SK-N-SH (cell line): ENCODE data around the gene PTPN5. TPM values are rescaled to one million over a fixed set of nuclear protein-coding genes. Genes with fewer than 3 reads are reported as not detected.

Source experiments
- CTCF ChIA-PET: fragments of 300-600, 350-600 bp; formaldehyde crosslinking; extraction: SDS; loops from one replicate; lab custom pipeline; 2021; lab: Yijun Ruan, JAX
- POLR2A ChIA-PET: fragments of 350-600 bp; sonication (Branson Sonifier 250); formaldehyde crosslinking; extraction: SDS; loops from one replicate; lab custom pipeline; 2020; ENCODE audit warnings: antibody characterized with exemption, inconsistent platforms; lab: Yijun Ruan, JAX
- DNase-seq: peaks from one replicate; pipeline ENCODE4 v3.0.0; 2012
- H2AFZ ChIP-seq: fragments of 200-600 bp; sonication (generic); 2 replicates; pipeline ENCODE4 v1.8.1; 2016; ENCODE audit warnings: antibody characterized with exemption, mild to moderate bottlenecking, low read depth
- H3F3A ChIP-seq: fragments of 200-600 bp; sonication (generic); replicated peaks from 2 replicates; pipeline ENCODE3; 2016; ENCODE audit warnings: antibody characterized with exemption, mild to moderate bottlenecking; ENCODE audit not compliant: insufficient read depth
- H3K27ac ChIP-seq, 2 experiments: fragments of 200-500 bp in 1 of 2; fragments of 200-600 bp in 1 of 2; sonication (Bioruptor generic) in 1 of 2; sonication (generic), shearing (Covaris generic) in 1 of 2; 2 replicates each; pipeline versions ENCODE4 v1.5.1 to v1.6.1; 2014 to 2016; ENCODE audit warnings: low read depth in 2 of 2, inconsistent platforms in 1 of 2, low read length in 1 of 2, mild to moderate bottlenecking in 1 of 2, mixed read lengths in 1 of 2
- H3K27me3 ChIP-seq: fragments of 200-600 bp; sonication (generic), shearing (Covaris generic); 2 replicates; pipeline ENCODE4 v1.6.1; 2016; ENCODE audit warnings: mixed run types; ENCODE audit not compliant: insufficient read depth
- H3K36me3 ChIP-seq, 2 experiments: fragments of 200-500 bp in 1 of 2; fragments of 200-600 bp in 1 of 2; sonication (Bioruptor generic) in 1 of 2; sonication (generic) in 1 of 2; replicated peaks in 1 of 2; 2 replicates each; pipeline versions ENCODE3 to v1.5.1; 2014 to 2016; ENCODE audit warnings: low read length in 1 of 2, mild to moderate bottlenecking in 1 of 2; ENCODE audit not compliant: insufficient read depth in 2 of 2, control insufficient read depth in 1 of 2
- H3K4me1 ChIP-seq, 2 experiments: fragments of 200-500 bp in 1 of 2; fragments of 200-600 bp in 1 of 2; sonication (Bioruptor generic) in 1 of 2; sonication (generic), shearing (Covaris generic) in 1 of 2; 2 replicates each; pipeline versions ENCODE4 v1.5.1 to v1.6.1; 2014 to 2016; ENCODE audit warnings: low read depth in 1 of 2, low read length in 1 of 2, mixed run types in 1 of 2; ENCODE audit not compliant: insufficient read depth in 2 of 2, control insufficient read depth in 1 of 2
- H3K4me2 ChIP-seq: fragments of 200-600 bp; sonication (generic), shearing (Covaris generic); 2 replicates; pipeline ENCODE4 v1.6.1; 2017; ENCODE audit warnings: mixed run types
- H3K4me3 ChIP-seq, 2 experiments: fragments of 200-500 bp in 1 of 2; fragments of 200-600 bp in 1 of 2; sonication (Bioruptor generic) in 1 of 2; sonication (generic), shearing (Covaris generic) in 1 of 2; 2 replicates each; pipeline versions ENCODE4 v1.5.1 to v1.8.1; 2014 to 2016; ENCODE audit warnings: low read depth in 2 of 2, inconsistent platforms in 1 of 2, low read length in 1 of 2, mild to moderate bottlenecking in 1 of 2, mixed read lengths in 1 of 2, moderate library complexity in 1 of 2
- H3K79me2 ChIP-seq: fragments of 200-600 bp; sonication (generic); 2 replicates; pipeline ENCODE4 v1.8.1; 2017; ENCODE audit warnings: mild to moderate bottlenecking; ENCODE audit not compliant: insufficient read depth
- H3K9ac ChIP-seq: fragments of 200-600 bp; sonication (generic); 2 replicates; pipeline ENCODE4 v1.6.1; 2017; ENCODE audit warnings: mixed run types
- H3K9me2 ChIP-seq: fragments of 200-600 bp; sonication (generic); 2 replicates; pipeline ENCODE4 v1.6.1; 2017; ENCODE audit warnings: mixed run types
- H3K9me3 ChIP-seq: fragments of 200-600 bp; sonication (generic); 2 replicates; pipeline ENCODE4 v1.6.1; 2017; ENCODE audit warnings: mixed run types, mild to moderate bottlenecking, moderate library complexity
- H4K20me1 ChIP-seq: fragments of 200-600 bp; sonication (generic); 2 replicates; pipeline ENCODE4 v1.6.1; 2017; ENCODE audit warnings: mild to moderate bottlenecking, mixed run types; ENCODE audit not compliant: insufficient read depth
- CHD2 ChIP-seq: fragments of 150-350 bp; IDR thresholded peaks from 2 replicates; pipeline ENCODE4 v1.6.1; 2018; ENCODE audit warnings: low read length; ENCODE audit not compliant: partially characterized antibody
- GABPA ChIP-seq: IDR thresholded peaks from 2 replicates; pipeline ENCODE4 v1.4.0; 2012; ENCODE audit warnings: low read depth, mild to moderate bottlenecking
- MXI1 ChIP-seq: IDR thresholded peaks from 2 replicates; pipeline ENCODE4 v1.6.1; 2012; ENCODE audit warnings: mild to moderate bottlenecking, low read depth, low read length, improper control_type of control experiment
- POLR2AphosphoS5 ChIP-seq: IDR thresholded peaks from 2 replicates; pipeline ENCODE4 v1.6.1; 2012; ENCODE audit warnings: low read depth, low read length
- RCOR1 ChIP-seq: fragments of 150-350 bp; IDR thresholded peaks from 2 replicates; pipeline ENCODE4 v1.6.1; 2017; ENCODE audit warnings: antibody characterized with exemption, low read length
- RFX5 ChIP-seq: IDR thresholded peaks from 2 replicates; pipeline ENCODE4 v1.6.1; 2012; ENCODE audit warnings: mild to moderate bottlenecking, improper control_type of control experiment, low read length
- TAF1 ChIP-seq: IDR thresholded peaks from 2 replicates; pipeline ENCODE4 v1.6.1; 2012; ENCODE audit warnings: low read depth, mild to moderate bottlenecking, low read length, moderate library complexity, borderline replicate concordance
- WGBS: methylation state at CpG from one replicate; pipeline ENCODE4 v1.1.6; 2017; ENCODE audit warnings: low lambda C conversion rate; 5-methylcytosine and 5-hydroxymethylcytosine counted together
- polyA plus RNA-seq, 3 experiments: library from polyadenylated mRNA; depleted of rRNA; stranded (reverse); fragments of >200 nt; gene quantifications; 2 replicates each; pipeline ENCODE4 v1.2.3, GENCODE V29; 2012
- TF ChIP-seq, protein P1 (sequence below): IDR thresholded peaks from 2 replicates; pipeline ENCODE4; 2012
- TF ChIP-seq, protein P2 (sequence below): fragments of 150-350 bp; IDR thresholded peaks from 2 replicates; pipeline ENCODE4 v1.6.1; 2017; ENCODE audit warnings: antibody characterized with exemption, low read length, low read depth, borderline replicate concordance
- TF ChIP-seq, protein P3 (sequence below): fragments of 200-600 bp; sonication (generic); IDR thresholded peaks from 2 replicates; pipeline ENCODE4 v1.6.1; 2017; ENCODE audit warnings: antibody characterized with exemption, mild to moderate bottlenecking, moderate library complexity
- TF ChIP-seq, protein P4 (sequence below): fragments of 150-350 bp; IDR thresholded peaks from 2 replicates; pipeline ENCODE4 v1.6.1; 2016; ENCODE audit warnings: mild to moderate bottlenecking, low read depth, low read length

Gene PTPN5
- polyA plus RNA-seq, 1 of the 3 experiments (the other 2 are of a cell fraction) = not detected

DNA sequence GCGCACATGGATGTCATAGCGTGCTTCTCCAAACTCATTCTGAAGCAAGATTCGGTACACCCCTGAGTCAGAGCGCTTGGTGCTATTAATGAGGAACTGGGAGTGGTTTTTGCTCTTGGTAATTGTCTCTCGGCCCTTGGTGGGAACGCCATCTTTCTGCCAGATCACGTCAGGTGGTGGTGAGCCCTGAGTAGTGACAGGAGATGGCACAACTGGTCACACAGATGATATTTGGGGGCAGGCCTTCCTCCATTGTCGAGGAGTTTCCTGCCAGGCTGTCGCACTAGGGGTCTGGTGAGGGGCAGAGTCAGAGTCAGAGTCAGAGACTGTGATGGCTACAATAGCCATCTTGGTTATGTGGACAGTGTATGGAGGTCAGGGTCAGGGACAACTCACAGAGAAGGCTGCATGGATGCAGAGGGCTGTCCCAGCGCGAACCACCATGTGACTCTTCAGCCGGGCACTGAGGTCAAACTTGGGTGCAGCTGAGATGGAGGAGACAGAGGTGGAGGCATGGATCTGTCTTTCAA lies 83.7 kb downstream of the PTPN5 start:
- ChIA-PET CTCF (interaction anchor here (1.3 to 4.9 kb wide), 2 partner anchors 14 to 23 kb away, joined by 5 to 25 read pairs; no protein-coding TSS in a partner anchor), POLR2A (no interaction called here)
- Histone ChIP-seq H3K9me3 (no peaks in the 10 kb centered on the region), H3F3A (no peaks in the 10 kb centered on the region), H3K4me3 (no peak overlapping the region), H4K20me1 (no peaks in the 10 kb centered on the region), H3K27ac (no peak overlapping the region), H3K9ac (no peak overlapping the region), H3K9me2 (no peaks in the 10 kb centered on the region), H2AFZ (no peak overlapping the region), H3K36me3 (no peaks in the 10 kb centered on the region), H3K27me3 (peaks cover 9% of the 10 kb centered on the region; the same call in 1 of the 2 replicates), H3K4me1 (peaks cover 0 to 26% of the 10 kb centered on the region in 2 experiments; a peak in 2 of 4 replicates), H3K4me2 (no peak overlapping the region), H3K79me2 (no peaks in the 10 kb centered on the region)
- no peak for TF ChIP-seq CHD2
- TF ChIP-seq, protein P1, sequence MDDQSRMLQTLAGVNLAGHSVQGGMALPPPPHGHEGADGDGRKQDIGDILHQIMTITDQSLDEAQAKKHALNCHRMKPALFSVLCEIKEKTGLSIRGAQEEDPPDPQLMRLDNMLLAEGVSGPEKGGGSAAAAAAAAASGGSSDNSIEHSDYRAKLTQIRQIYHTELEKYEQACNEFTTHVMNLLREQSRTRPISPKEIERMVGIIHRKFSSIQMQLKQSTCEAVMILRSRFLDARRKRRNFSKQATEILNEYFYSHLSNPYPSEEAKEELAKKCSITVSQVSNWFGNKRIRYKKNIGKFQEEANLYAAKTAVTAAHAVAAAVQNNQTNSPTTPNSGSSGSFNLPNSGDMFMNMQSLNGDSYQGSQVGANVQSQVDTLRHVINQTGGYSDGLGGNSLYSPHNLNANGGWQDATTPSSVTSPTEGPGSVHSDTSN = no peak
- TF ChIP-seq, protein P2, sequence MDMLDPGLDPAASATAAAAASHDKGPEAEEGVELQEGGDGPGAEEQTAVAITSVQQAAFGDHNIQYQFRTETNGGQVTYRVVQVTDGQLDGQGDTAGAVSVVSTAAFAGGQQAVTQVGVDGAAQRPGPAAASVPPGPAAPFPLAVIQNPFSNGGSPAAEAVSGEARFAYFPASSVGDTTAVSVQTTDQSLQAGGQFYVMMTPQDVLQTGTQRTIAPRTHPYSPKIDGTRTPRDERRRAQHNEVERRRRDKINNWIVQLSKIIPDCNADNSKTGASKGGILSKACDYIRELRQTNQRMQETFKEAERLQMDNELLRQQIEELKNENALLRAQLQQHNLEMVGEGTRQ = no peak
- no peak for TF ChIP-seq RFX5
- no peak for TF ChIP-seq TAF1
- TF ChIP-seq POLR2AphosphoS5 = no peak
- WGBS = 96% methylated on average over 7 of the region's 12 CpGs
- no peak for DNase-seq

DNA sequence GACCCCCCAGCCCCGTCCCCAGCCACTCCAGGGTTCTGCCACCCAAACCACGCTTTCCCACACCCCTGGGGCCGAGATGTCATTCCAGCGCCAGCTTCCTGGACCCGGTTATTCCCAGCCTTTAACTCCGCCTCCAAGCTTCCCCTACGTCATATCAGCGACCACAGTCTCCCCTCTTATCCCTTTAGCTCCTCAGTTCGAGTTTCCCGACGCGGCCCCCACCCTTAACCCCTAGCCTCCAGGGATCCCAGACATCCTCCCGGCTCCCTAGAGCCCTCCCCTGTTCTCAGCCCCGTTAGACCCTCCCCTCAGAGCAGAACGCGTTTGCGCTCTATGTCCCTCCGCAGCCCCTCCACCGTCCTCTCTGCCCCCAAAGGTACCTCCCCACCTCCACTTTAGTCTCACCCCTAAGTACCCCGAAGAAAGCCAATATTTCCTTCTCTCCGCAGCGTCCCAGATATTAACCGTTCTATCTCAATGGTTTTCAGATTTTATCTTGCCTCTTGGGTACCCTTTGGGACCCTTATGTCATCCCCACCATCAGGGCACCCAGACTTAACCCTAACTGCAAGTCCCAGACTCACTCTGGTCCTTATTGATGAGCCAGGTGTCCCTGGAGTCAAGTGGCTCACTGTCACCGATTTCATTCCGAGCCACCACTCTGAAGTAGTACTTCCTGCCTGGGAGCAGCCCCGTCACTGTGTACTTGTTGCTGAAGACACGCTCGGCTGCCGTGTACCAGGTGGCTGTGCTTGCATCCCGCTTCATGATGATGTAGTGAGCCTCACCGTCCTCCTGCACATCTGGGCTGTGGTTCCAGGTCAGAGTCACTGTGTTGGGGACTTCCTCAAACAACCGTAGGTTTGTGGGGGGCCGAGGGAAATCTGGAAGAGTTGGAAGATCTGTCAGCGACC lies 85.0 kb downstream of the PTPN5 start:
- Histone ChIP-seq H3K36me3 (no peaks in the 10 kb centered on the region), H4K20me1 (no peaks in the 10 kb centered on the region), H3K4me1 (peaks cover 0 to 26% of the 10 kb centered on the region in 2 experiments; a peak in 2 of 4 replicates), H3K27ac (no peak overlapping the region), H3K4me2 (peak overlapping the region; percentile 28; the same call in 1 of the 2 replicates), H3K9me3 (no peaks in the 10 kb centered on the region), H3F3A (no peaks in the 10 kb centered on the region), H3K9ac (no peak overlapping the region), H3K79me2 (no peaks in the 10 kb centered on the region), H3K27me3 (peaks cover 9% of the 10 kb centered on the region; the same call in 1 of the 2 replicates), H2AFZ (peak overlapping the region; percentile 81; the same call in 1 of the 2 replicates), H3K9me2 (no peaks in the 10 kb centered on the region), H3K4me3 (peak overlapping the region; percentile 39 to 46; a peak in 3 of 4 replicates)
- TF ChIP-seq POLR2AphosphoS5 = peak; percentile 52; the same call in 1 of the 2 replicates
- TF ChIP-seq, protein P3, sequence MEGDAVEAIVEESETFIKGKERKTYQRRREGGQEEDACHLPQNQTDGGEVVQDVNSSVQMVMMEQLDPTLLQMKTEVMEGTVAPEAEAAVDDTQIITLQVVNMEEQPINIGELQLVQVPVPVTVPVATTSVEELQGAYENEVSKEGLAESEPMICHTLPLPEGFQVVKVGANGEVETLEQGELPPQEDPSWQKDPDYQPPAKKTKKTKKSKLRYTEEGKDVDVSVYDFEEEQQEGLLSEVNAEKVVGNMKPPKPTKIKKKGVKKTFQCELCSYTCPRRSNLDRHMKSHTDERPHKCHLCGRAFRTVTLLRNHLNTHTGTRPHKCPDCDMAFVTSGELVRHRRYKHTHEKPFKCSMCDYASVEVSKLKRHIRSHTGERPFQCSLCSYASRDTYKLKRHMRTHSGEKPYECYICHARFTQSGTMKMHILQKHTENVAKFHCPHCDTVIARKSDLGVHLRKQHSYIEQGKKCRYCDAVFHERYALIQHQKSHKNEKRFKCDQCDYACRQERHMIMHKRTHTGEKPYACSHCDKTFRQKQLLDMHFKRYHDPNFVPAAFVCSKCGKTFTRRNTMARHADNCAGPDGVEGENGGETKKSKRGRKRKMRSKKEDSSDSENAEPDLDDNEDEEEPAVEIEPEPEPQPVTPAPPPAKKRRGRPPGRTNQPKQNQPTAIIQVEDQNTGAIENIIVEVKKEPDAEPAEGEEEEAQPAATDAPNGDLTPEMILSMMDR = no peak
- TF ChIP-seq RCOR1 = no peak
- peak; percentile 45; the same call in 1 of the 2 replicates for TF ChIP-seq MXI1
- TF ChIP-seq GABPA = peak; percentile 26; the same call in 1 of the 2 replicates
- TF ChIP-seq, protein P4, sequence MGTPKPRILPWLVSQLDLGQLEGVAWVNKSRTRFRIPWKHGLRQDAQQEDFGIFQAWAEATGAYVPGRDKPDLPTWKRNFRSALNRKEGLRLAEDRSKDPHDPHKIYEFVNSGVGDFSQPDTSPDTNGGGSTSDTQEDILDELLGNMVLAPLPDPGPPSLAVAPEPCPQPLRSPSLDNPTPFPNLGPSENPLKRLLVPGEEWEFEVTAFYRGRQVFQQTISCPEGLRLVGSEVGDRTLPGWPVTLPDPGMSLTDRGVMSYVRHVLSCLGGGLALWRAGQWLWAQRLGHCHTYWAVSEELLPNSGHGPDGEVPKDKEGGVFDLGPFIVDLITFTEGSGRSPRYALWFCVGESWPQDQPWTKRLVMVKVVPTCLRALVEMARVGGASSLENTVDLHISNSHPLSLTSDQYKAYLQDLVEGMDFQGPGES = no peak
- CTCF ChIA-PET = interaction anchor here (1.3 to 4.9 kb wide), 3 partner anchors 15 to 25 kb away, joined by 5 to 25 read pairs (median 6); no protein-coding TSS in a partner anchor
- POLR2A ChIA-PET = interaction anchor here (0.6 to 1.6 kb wide), 6 partner anchors 13 to 1431 kb away, joined by 3 to 9 read pairs (median 4); partner anchors contain the start of genes LDHA and SPTY2D1
- 16% methylated on average over 30 of the region's 34 CpGs for WGBS
- peak; percentile 90 for DNase-seq
